Activated CD4-positive, alpha-beta T cell treated with anti-CD3 and anti-CD28 coated beads, Interleukin-2, amount 10 ng/mL, durations not matched to agents 24 days and 14 days (primary cell): ENCODE results near the gene LRRC7. TPM values are rescaled to one million over a fixed set of nuclear protein-coding genes. Genes with fewer than 3 reads are reported as not detected.

Source experiments
- DNase-seq: peaks from one replicate; pipeline ENCODE4 v3.0.0; 2022
- H3K27ac Mint-ChIP-seq: one replicate; pipeline ENCODE4 v1.8.0; 2022; ENCODE audit warnings: mild to moderate bottlenecking, mixed read lengths
- H3K27me3 Mint-ChIP-seq: one replicate; pipeline ENCODE4 v1.8.0; 2022; ENCODE audit warnings: mixed read lengths
- H3K36me3 Mint-ChIP-seq: one replicate; pipeline ENCODE4 v1.8.0; 2022; ENCODE audit warnings: low read depth, mild to moderate bottlenecking, mixed read lengths
- H3K4me1 Mint-ChIP-seq: one replicate; pipeline ENCODE4 v1.8.0; 2021; ENCODE audit warnings: mixed read lengths
- H3K4me3 Mint-ChIP-seq: one replicate; pipeline ENCODE4 v1.8.0; 2022; ENCODE audit warnings: mild to moderate bottlenecking, moderate library complexity, mixed read lengths
- H3K9me3 Mint-ChIP-seq: one replicate; pipeline ENCODE4 v1.8.0; 2021; ENCODE audit warnings: mixed read lengths
- intact Hi-C: fragments of 100-400 bp; cut with micrococcal nuclease; formaldehyde crosslinking; loops from one replicate; pipeline ENCODE4 v1.15.1; 2023
- total RNA-seq: library from RNA; stranded (reverse); gene quantifications from 2 replicates; pipeline ENCODE4 v1.2.3, GENCODE V29; 2022

The LRRC7 gene
- total RNA-seq, 1 donor from 2014 or later = 0.07 TPM

- no peak for DNase-seq
- no peak overlapping the region for H3K4me3 Mint-ChIP-seq
- no peak overlapping the region for H3K27ac Mint-ChIP-seq
- H3K27me3 Mint-ChIP-seq = no peaks in the 10 kb centered on the region
- no peaks in the 10 kb centered on the region for H3K9me3 Mint-ChIP-seq
- intact Hi-C loops = loop anchor here (10.0 kb wide), 1 partner anchor 1884 kb away; no protein-coding TSS in a partner anchor
- no peaks in the 10 kb centered on the region for H3K4me1 Mint-ChIP-seq
- no peaks in the 10 kb centered on the region for H3K36me3 Mint-ChIP-seq
These were observed 170.9 kb downstream of the LRRC7 start for GRCh38 chr1:69738458-69739250.

- Mint-ChIP-seq H3K27ac (no peak overlapping the region), H3K4me3 (no peak overlapping the region), H3K27me3 (no peaks in the 10 kb centered on the region), H3K36me3 (no peaks in the 10 kb centered on the region), H3K4me1 (no peaks in the 10 kb centered on the region), H3K9me3 (no peaks in the 10 kb centered on the region)
- intact Hi-C loops = loop anchor here (10.0 kb wide), 1 partner anchor 1884 kb away; no protein-coding TSS in a partner anchor
- DNase-seq = no peak
These were observed 171.5 kb downstream of the LRRC7 start for GRCh38 chr1:69739251-69739605.

GRCh38 chr1:69743146-69743545, 175.4 kb downstream of the LRRC7 start:
- no peaks in the 10 kb centered on the region for H3K4me1 Mint-ChIP-seq
- no peak overlapping the region for H3K4me3 Mint-ChIP-seq
- no peak overlapping the region for H3K27ac Mint-ChIP-seq
- no peaks in the 10 kb centered on the region for H3K27me3 Mint-ChIP-seq
- intact Hi-C loops = no loop called here
- DNase-seq = no peak
- no peaks in the 10 kb centered on the region for H3K36me3 Mint-ChIP-seq
- H3K9me3 Mint-ChIP-seq = no peaks in the 10 kb centered on the region

- intact Hi-C loops = no loop called here
- no peaks in the 10 kb centered on the region for H3K27me3 Mint-ChIP-seq
- H3K36me3 Mint-ChIP-seq = no peaks in the 10 kb centered on the region
- DNase-seq = no peak
- H3K27ac Mint-ChIP-seq = no peak overlapping the region
- no peaks in the 10 kb centered on the region for H3K4me1 Mint-ChIP-seq
- H3K9me3 Mint-ChIP-seq = no peaks in the 10 kb centered on the region
- H3K4me3 Mint-ChIP-seq = no peak overlapping the region
These were observed 176.7 kb downstream of the LRRC7 start for GRCh38 chr1:69744381-69744780.

GRCh38 chr1:69747207-69747606, 179.5 kb downstream of the LRRC7 start:
- DNase-seq = no peak
- Mint-ChIP-seq H3K9me3 (no peaks in the 10 kb centered on the region), H3K27me3 (no peaks in the 10 kb centered on the region), H3K4me3 (no peak overlapping the region), H3K27ac (no peak overlapping the region), H3K36me3 (no peaks in the 10 kb centered on the region), H3K4me1 (no peaks in the 10 kb centered on the region)
- intact Hi-C loops = no loop called here

- no peak overlapping the region for H3K4me3 Mint-ChIP-seq
- no peaks in the 10 kb centered on the region for H3K27me3 Mint-ChIP-seq
- H3K9me3 Mint-ChIP-seq = no peaks in the 10 kb centered on the region
- no peaks in the 10 kb centered on the region for H3K36me3 Mint-ChIP-seq
- intact Hi-C loops = loop anchor here (5.0 kb wide), 1 partner anchor 622 kb away; no protein-coding TSS in a partner anchor
- H3K4me1 Mint-ChIP-seq = no peaks in the 10 kb centered on the region
- H3K27ac Mint-ChIP-seq = no peak overlapping the region
- no peak for DNase-seq
These were observed 182.9 kb downstream of the LRRC7 start for GRCh38 chr1:69750638-69751037.

GRCh38 chr1:69752831-69753230, 185.1 kb downstream of the LRRC7 start:
- no peak overlapping the region for H3K4me3 Mint-ChIP-seq
- H3K27ac Mint-ChIP-seq = no peak overlapping the region
- no peaks in the 10 kb centered on the region for H3K36me3 Mint-ChIP-seq
- no peaks in the 10 kb centered on the region for H3K9me3 Mint-ChIP-seq
- no peak for DNase-seq
- intact Hi-C loops = loop anchor here (5.0 kb wide), 1 partner anchor 619 kb away; no protein-coding TSS in a partner anchor
- no peaks in the 10 kb centered on the region for H3K4me1 Mint-ChIP-seq
- no peaks in the 10 kb centered on the region for H3K27me3 Mint-ChIP-seq

GRCh38 chr1:69754521-69754920, 186.8 kb downstream of the LRRC7 start:
- no peak for DNase-seq
- H3K9me3 Mint-ChIP-seq = no peaks in the 10 kb centered on the region
- intact Hi-C loops = loop anchor here (5.0 kb wide), 1 partner anchor 618 kb away; no protein-coding TSS in a partner anchor
- no peaks in the 10 kb centered on the region for H3K27me3 Mint-ChIP-seq
- no peaks in the 10 kb centered on the region for H3K4me1 Mint-ChIP-seq
- H3K36me3 Mint-ChIP-seq = no peaks in the 10 kb centered on the region
- no peak overlapping the region for H3K4me3 Mint-ChIP-seq
- H3K27ac Mint-ChIP-seq = no peak overlapping the region

GRCh38 chr1:69755647-69756046, 187.9 kb downstream of the LRRC7 start:
- no peak overlapping the region for H3K27ac Mint-ChIP-seq
- H3K9me3 Mint-ChIP-seq = no peaks in the 10 kb centered on the region
- intact Hi-C loops = no loop called here
- H3K27me3 Mint-ChIP-seq = no peaks in the 10 kb centered on the region
- no peak overlapping the region for H3K4me3 Mint-ChIP-seq
- H3K4me1 Mint-ChIP-seq = no peaks in the 10 kb centered on the region
- no peak for DNase-seq
- no peaks in the 10 kb centered on the region for H3K36me3 Mint-ChIP-seq

GRCh38 chr1:69765951-69766350, 198.2 kb downstream of the LRRC7 start:
- Mint-ChIP-seq H3K36me3 (no peaks in the 10 kb centered on the region), H3K27me3 (no peaks in the 10 kb centered on the region), H3K27ac (no peak overlapping the region), H3K4me1 (no peaks in the 10 kb centered on the region), H3K4me3 (no peak overlapping the region), H3K9me3 (no peaks in the 10 kb centered on the region)
- intact Hi-C loops = no loop called here
- DNase-seq = no peak

- DNase-seq = no peak
- H3K27me3 Mint-ChIP-seq = no peaks in the 10 kb centered on the region
These were observed 198.9 kb downstream of the LRRC7 start for GRCh38 chr1:69766431-69767180.

GRCh38 chr1:69776555-69776954, 208.8 kb downstream of the LRRC7 start:
- Mint-ChIP-seq H3K27me3 (no peaks in the 10 kb centered on the region), H3K27ac (no peak overlapping the region), H3K4me1 (peaks cover 8% of the 10 kb centered on the region), H3K9me3 (no peaks in the 10 kb centered on the region), H3K36me3 (no peaks in the 10 kb centered on the region), H3K4me3 (no peak overlapping the region)
- intact Hi-C loops = no loop called here
- no peak for DNase-seq

More at GRCh38 chr1:69766431-69767180, 198.9 kb downstream of the LRRC7 start:
- Mint-ChIP-seq H3K4me3 (no peak overlapping the region), H3K9me3 (no peaks in the 10 kb centered on the region), H3K36me3 (no peaks in the 10 kb centered on the region), H3K27ac (no peak overlapping the region), H3K4me1 (no peaks in the 10 kb centered on the region)
- intact Hi-C loops = no loop called here

- Mint-ChIP-seq H3K9me3 (no peaks in the 10 kb centered on the region), H3K4me1 (peaks cover 8% of the 10 kb centered on the region)
These were observed 209.7 kb downstream of the LRRC7 start for GRCh38 chr1:69777423-69777822.

GRCh38 chr1:69777971-69778370, 210.2 kb downstream of the LRRC7 start:
- Mint-ChIP-seq H3K27me3 (no peaks in the 10 kb centered on the region), H3K27ac (no peak overlapping the region), H3K4me3 (no peak overlapping the region), H3K4me1 (peaks cover 8% of the 10 kb centered on the region), H3K9me3 (no peaks in the 10 kb centered on the region), H3K36me3 (no peaks in the 10 kb centered on the region)
- no peak for DNase-seq
- intact Hi-C loops = no loop called here

More at GRCh38 chr1:69777423-69777822, 209.7 kb downstream of the LRRC7 start:
- Mint-ChIP-seq H3K27ac (no peak overlapping the region), H3K4me3 (no peak overlapping the region), H3K36me3 (no peaks in the 10 kb centered on the region), H3K27me3 (no peaks in the 10 kb centered on the region)
- intact Hi-C loops = no loop called here
- DNase-seq = no peak
